ENCODE results near the gene ZNF318.
"Not testable (repeated sequence)": the region's sequence is repeated elsewhere in the genome, so short reads cannot be mapped to it uniquely, and the experiment has no call there.

Gene ZNF318

GRCh38 chr6:43335469-43335868, 34.0 kb downstream of the ZNF318 start:
- DNase-seq (ENCODE audit: low read depth): no peak

GRCh38 chr6:43334466-43335095, 34.9 kb downstream of the ZNF318 start:
- peak; percentile 29 for DNase-seq (ENCODE audit: low read depth)

- no peak for DNase-seq (ENCODE audit: low read depth)
Measured at GRCh38 chr6:43331891-43332290, 37.6 kb downstream of the ZNF318 start.

- no peak for DNase-seq (ENCODE audit: low read depth)
Measured at GRCh38 chr6:43331470-43331869, 38.0 kb downstream of the ZNF318 start.

- no peak for DNase-seq (ENCODE audit: low read depth)
Measured at GRCh38 chr6:43328528-43328927, 40.9 kb downstream of the ZNF318 start.

GRCh38 chr6:43325876-43326275, 43.6 kb downstream of the ZNF318 start:
- DNase-seq (ENCODE audit: low read depth): no peak

- DNase-seq (ENCODE audit: low read depth): no peak
Measured at GRCh38 chr6:43318011-43318410, 51.4 kb downstream of the ZNF318 start.

GRCh38 chr6:43313813-43314212, 55.6 kb downstream of the ZNF318 start:
- no peak for DNase-seq (ENCODE audit: low read depth)

- no peak for DNase-seq (ENCODE audit: low read depth)
Measured at GRCh38 chr6:43311666-43312065, 57.8 kb downstream of the ZNF318 start.

GRCh38 chr6:43310624-43311023, 58.8 kb downstream of the ZNF318 start:
- no peak for DNase-seq (ENCODE audit: low read depth)

- no peak for DNase-seq (ENCODE audit: low read depth)
Measured at GRCh38 chr6:43310134-43310533, 59.3 kb downstream of the ZNF318 start.

- no peak for DNase-seq (ENCODE audit: low read depth)
Measured at GRCh38 chr6:43308990-43309477, 60.4 kb downstream of the ZNF318 start.

GRCh38 chr6:43308101-43308989, 61.1 kb downstream of the ZNF318 start, which contains the start of gene CRIP3:
Gene CRIP3, minus strand, starts transcription at chr6:43308826. Its CDS starts 34 bp downstream, at chr6:43308792.
- peak; percentile 17 for DNase-seq (ENCODE audit: low read depth)

GRCh38 chr6:43307451-43308100, 61.9 kb downstream of the ZNF318 start:
- DNase-seq (ENCODE audit: low read depth): no peak

- DNase-seq (ENCODE audit: low read depth): no peak
Measured at GRCh38 chr6:43306086-43306485, 63.4 kb downstream of the ZNF318 start.

- no peak for DNase-seq (ENCODE audit: low read depth)
Measured at GRCh38 chr6:43304882-43305281, 64.6 kb downstream of the ZNF318 start.

- no peak for DNase-seq (ENCODE audit: low read depth)
Measured at GRCh38 chr6:43304361-43304760, 65.1 kb downstream of the ZNF318 start.

- DNase-seq (ENCODE audit: low read depth): no peak
Measured at GRCh38 chr6:43303751-43304331, 65.6 kb downstream of the ZNF318 start.

GRCh38 chr6:43303006-43303405, 66.4 kb downstream of the ZNF318 start:
- DNase-seq (ENCODE audit: low read depth): not testable (repeated sequence)

- DNase-seq (ENCODE audit: low read depth): no peak
Measured at GRCh38 chr6:43302126-43302525, 67.3 kb downstream of the ZNF318 start.

GRCh38 chr6:43301081-43301870, 68.2 kb downstream of the ZNF318 start:
- DNase-seq (ENCODE audit: low read depth): no peak
